ENCODE data around the gene CA5B. TPM values are rescaled to one million over a fixed set of nuclear protein-coding genes. Genes with fewer than 3 reads are reported as not detected.
"Not testable (repeated sequence)": the region's sequence is repeated elsewhere in the genome, so short reads cannot be mapped to it uniquely, and the experiment has no call there.

CA5B gene
- total RNA-seq, 1 donor from 2014 or later: 11.2 TPM

DNA sequence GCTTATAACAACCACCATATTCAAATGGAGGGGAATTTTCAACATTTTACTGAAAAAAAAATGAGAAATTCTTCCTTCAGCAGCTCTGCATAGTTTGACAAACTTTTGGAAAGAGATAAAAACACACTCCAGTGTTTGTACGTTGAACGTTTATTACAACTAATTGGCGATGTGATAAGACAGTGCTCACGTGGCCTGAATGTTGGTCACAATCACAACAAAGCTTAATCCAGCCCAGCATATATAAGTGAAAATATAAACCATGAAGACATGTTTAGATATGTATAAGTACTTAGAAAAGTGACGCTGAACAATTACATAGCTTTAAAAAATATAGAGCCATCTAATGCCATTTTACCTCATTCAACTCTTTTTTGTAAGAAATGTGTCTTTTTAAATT, 87.9 kb downstream of the CA5B start:
- ATAC-seq (no peak), DNase-seq (no peak)
- no peaks in the 10 kb centered on the region for H3K9me3 ChIP-seq
- H3K27ac ChIP-seq: no peak overlapping the region
- no peaks in the 10 kb centered on the region for H3K4me1 ChIP-seq
- H3K36me3 ChIP-seq: peaks cover 8% of the 10 kb centered on the region
- intact Hi-C loops (cut with DNase I): no loop called here
- no peaks in the 10 kb centered on the region for H3K27me3 ChIP-seq
- H3K4me3 ChIP-seq: no peak overlapping the region
- TF ChIP-seq, protein P1, sequence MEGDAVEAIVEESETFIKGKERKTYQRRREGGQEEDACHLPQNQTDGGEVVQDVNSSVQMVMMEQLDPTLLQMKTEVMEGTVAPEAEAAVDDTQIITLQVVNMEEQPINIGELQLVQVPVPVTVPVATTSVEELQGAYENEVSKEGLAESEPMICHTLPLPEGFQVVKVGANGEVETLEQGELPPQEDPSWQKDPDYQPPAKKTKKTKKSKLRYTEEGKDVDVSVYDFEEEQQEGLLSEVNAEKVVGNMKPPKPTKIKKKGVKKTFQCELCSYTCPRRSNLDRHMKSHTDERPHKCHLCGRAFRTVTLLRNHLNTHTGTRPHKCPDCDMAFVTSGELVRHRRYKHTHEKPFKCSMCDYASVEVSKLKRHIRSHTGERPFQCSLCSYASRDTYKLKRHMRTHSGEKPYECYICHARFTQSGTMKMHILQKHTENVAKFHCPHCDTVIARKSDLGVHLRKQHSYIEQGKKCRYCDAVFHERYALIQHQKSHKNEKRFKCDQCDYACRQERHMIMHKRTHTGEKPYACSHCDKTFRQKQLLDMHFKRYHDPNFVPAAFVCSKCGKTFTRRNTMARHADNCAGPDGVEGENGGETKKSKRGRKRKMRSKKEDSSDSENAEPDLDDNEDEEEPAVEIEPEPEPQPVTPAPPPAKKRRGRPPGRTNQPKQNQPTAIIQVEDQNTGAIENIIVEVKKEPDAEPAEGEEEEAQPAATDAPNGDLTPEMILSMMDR (IDR thresholded peaks at IDR 0.05): no peak

DNA sequence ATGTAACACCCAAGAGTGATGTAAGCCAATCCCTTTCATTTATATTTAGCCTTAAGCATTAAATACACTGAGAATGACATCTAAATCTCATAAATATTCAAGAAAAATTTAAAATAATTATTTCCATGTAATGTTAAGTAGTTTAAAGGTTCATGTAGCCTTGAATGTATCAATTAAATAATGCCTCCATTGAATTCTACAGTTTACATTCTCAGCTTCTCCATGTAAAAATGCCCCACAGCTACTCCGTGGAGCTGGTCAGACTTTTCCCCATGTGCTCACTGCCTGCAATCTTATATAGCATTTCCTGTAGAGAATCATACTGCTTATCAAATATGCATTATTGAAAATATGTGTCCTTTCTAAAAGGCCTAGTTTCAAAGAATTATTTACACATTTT, 91.1 kb downstream of the CA5B start:
- Histone ChIP-seq H3K9me3 (no peaks in the 10 kb centered on the region), H3K27me3 (no peaks in the 10 kb centered on the region), H3K36me3 (peaks cover 4% of the 10 kb centered on the region), H3K27ac (no peak overlapping the region), H3K4me3 (no peak overlapping the region), H3K4me1 (no peaks in the 10 kb centered on the region)
- TF ChIP-seq, protein P1 (IDR thresholded peaks at IDR 0.05): no peak
- DNase-seq: no peak
- no peak for ATAC-seq
- intact Hi-C loops (cut with DNase I): no loop called here

DNA sequence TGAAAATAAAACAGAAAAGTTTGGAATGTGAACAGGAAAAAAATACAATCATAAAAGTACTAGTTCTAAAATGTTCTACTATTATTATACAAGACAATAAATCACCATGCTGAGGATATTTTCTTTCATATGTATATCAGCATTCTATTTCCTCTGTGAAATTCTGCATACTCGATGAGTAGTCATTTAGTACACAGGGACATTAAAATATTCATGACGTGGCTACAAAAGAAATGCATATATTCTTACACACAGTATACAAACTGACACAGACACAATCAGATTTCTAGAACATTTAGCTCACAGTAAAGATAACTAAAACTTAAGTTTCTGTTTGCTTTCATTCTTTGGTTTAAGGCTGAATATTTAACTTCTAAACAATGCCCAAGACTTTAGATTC, 93.3 kb downstream of the CA5B start:
- H3K36me3 ChIP-seq; H3K9me3 ChIP-seq; H3K4me1 ChIP-seq; ATAC-seq; H3K27me3 ChIP-seq; DNase-seq; H3K27ac ChIP-seq; intact Hi-C loops (cut with DNase I); H3K4me3 ChIP-seq: not testable (repeated sequence)

DNA sequence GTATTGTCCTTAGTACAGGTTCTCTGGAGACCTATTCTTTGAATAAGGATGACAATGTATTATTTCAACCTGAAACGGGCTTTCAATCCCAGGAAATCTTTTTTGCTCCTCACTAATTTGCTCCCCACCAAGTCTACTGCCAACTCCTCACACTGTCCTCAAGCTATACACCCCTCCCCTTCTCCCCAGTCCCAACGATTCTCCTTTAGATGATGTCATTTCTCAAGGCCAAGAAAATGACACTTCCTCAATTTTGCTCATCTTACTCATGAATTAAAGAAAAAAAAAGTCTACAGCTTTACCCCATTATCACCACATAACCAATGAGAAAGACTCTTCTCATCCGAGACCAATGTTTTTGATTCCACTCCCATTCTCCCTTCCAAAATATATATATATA, 96.0 kb downstream of the CA5B start:
- Histone ChIP-seq H3K4me3 (no peak overlapping the region), H3K36me3 (no peaks in the 10 kb centered on the region), H3K9me3 (no peaks in the 10 kb centered on the region), H3K27me3 (no peaks in the 10 kb centered on the region), H3K4me1 (no peaks in the 10 kb centered on the region), H3K27ac (no peak overlapping the region)
- ATAC-seq: no peak
- DNase-seq: no peak
- intact Hi-C loops (cut with DNase I): no loop called here
- TF ChIP-seq, protein P1 (IDR thresholded peaks at IDR 0.05): no peak

DNA sequence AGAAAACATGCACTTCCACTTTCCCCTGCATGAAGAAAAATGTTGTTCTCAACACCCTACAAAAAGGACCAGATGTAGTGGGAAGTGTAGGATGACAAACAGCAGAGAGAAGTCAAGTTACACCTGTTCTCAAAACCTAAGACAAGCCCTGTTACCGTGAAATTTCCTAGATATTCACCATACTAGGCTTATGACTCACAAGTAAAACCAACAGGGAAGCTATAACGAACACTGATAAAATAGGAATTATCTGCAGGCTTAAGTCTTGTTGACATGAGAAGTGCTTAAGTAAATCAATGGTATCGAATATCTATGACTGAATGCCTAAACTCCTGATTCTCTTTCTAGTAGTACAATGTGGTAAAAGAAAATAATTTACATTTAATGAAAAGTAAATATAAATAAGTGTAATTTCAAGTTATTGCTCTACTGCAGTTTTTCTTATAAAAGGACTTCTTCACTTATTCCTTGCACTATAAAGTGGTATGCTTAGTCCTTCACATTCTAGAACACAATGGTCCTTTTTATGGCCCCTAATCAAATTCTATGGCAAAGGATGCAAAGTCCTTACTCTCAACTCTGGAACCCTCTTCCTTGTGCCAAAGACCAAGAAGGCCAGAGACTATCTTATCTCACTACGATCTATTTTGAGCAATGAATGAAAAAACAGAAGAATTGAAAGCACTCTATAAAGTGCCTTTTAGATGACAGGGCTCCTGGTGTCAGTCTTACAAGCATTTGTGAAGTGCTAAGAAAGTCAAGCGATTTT, 96.9 kb downstream of the CA5B start:
- DNase-seq (no peak), ATAC-seq (no peak)
- TF ChIP-seq, protein P1 (IDR thresholded peaks at IDR 0.05): no peak
- Histone ChIP-seq H3K27ac (no peak overlapping the region), H3K27me3 (no peaks in the 10 kb centered on the region), H3K36me3 (no peaks in the 10 kb centered on the region), H3K9me3 (no peaks in the 10 kb centered on the region), H3K4me3 (no peak overlapping the region), H3K4me1 (no peaks in the 10 kb centered on the region)
- intact Hi-C loops (cut with DNase I): no loop called here

Other genes with a start within 250 kb of the CA5B start
- gene PIR, start 244.9 kb upstream of the CA5B start, total RNA-seq: 24.8 TPM
- 3.6 TPM for gene BMX, start 237.5 kb upstream of the CA5B start, total RNA-seq
- gene ACE2, start 137.3 kb upstream of the CA5B start, total RNA-seq: 3.4 TPM
- 0.90 TPM for gene CLTRN, start 73.5 kb upstream of the CA5B start, total RNA-seq
- 9.5 TPM for gene ZRSR2, start 52.2 kb downstream of the CA5B start, total RNA-seq
- gene AP1S2, start 116.5 kb downstream of the CA5B start, total RNA-seq: 41.2 TPM

All from upper lobe of right lung (tissue), 1 donor.